ENCODE measurements around the gene HSPH1. TPM values are rescaled to one million over a fixed set of nuclear protein-coding genes. Genes with fewer than 3 reads are reported as not detected.
A peak's percentile ranks its signal among the peaks of the same experiment; 100 is the strongest.

The HSPH1 gene
- total RNA-seq, 4 donors from 2014 or later, result 29.3 to 86.1 (median 34.9) TPM

DNA sequence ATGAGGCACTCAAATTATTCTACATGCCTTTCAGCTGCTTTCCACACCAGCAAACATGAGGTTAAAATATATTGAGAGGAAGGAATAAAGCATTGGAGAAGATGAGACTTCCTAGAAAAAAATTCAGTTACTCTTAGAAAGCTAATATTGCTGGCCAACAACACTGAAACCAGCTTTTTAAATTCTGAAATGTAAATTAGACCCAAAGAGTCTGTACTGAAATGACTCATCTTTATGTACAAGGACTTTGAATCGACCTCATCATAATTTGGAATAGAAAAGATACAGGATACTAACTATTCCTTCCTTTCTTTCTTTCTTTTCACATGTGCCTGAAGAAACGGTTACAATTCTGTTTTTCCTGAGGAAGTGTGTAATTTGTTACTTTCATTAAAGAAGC, 6.5 kb upstream of the HSPH1 start:
- H3K27me3 ChIP-seq, result no peaks in the 10 kb centered on the region
- 16 to 24% methylated on average over 2 of the region's 2 CpGs for WGBS, 2 donors
- no peaks in the 10 kb centered on the region for H3K9me3 ChIP-seq
- H3K4me3 ChIP-seq, result no peak overlapping the region
- no peak overlapping the region for H3K27ac ChIP-seq
- intact Hi-C loops (cut with DNase I), result no loop called here
- TF ChIP-seq POLR2A (IDR thresholded peaks at IDR 0.05), result no peak
- TF ChIP-seq, protein P1, sequence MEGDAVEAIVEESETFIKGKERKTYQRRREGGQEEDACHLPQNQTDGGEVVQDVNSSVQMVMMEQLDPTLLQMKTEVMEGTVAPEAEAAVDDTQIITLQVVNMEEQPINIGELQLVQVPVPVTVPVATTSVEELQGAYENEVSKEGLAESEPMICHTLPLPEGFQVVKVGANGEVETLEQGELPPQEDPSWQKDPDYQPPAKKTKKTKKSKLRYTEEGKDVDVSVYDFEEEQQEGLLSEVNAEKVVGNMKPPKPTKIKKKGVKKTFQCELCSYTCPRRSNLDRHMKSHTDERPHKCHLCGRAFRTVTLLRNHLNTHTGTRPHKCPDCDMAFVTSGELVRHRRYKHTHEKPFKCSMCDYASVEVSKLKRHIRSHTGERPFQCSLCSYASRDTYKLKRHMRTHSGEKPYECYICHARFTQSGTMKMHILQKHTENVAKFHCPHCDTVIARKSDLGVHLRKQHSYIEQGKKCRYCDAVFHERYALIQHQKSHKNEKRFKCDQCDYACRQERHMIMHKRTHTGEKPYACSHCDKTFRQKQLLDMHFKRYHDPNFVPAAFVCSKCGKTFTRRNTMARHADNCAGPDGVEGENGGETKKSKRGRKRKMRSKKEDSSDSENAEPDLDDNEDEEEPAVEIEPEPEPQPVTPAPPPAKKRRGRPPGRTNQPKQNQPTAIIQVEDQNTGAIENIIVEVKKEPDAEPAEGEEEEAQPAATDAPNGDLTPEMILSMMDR (IDR thresholded peaks at IDR 0.05), result no peak
- H3K36me3 ChIP-seq, result no peaks in the 10 kb centered on the region
- H3K4me1 ChIP-seq, result peaks cover 0 to 17% (median 0%) of the 10 kb centered on the region in 3 donors
- DNase-seq, result no peak

GRCh38 chr13:31167490-31167889, 5.8 kb upstream of the HSPH1 start:
- DNase-seq, result no peak
- TF ChIP-seq, protein P1 (IDR thresholded peaks at IDR 0.05), result no peak
- no peak for TF ChIP-seq POLR2A (IDR thresholded peaks at IDR 0.05)
- H3K36me3 ChIP-seq, result no peaks in the 10 kb centered on the region
- no peaks in the 10 kb centered on the region for H3K27me3 ChIP-seq
- H3K9me3 ChIP-seq, result no peaks in the 10 kb centered on the region
- intact Hi-C loops (cut with DNase I), result no loop called here
- H3K4me3 ChIP-seq, result no peak overlapping the region
- H3K4me1 ChIP-seq, result peaks cover 0 to 16% (median 0%) of the 10 kb centered on the region in 3 donors
- no peak overlapping the region for H3K27ac ChIP-seq

DNA sequence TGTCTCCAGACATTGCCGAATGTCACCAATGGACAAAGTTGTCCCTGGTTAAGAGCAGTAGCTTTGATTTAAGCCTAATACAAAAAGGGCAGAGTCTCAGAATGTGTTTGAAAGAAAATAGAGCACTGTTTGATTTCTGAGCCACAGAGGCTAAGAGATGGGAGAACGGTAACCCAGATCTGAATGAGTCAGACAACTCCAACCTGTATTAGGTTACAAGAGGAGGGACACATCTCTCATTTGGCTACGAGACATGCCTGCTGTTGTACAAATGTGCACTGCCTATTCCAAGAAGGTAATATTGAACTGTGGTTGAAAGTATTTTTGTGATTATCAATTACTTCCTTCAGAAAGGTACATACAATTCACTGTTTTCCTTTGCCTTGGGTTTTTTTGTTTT, 4.9 kb upstream of the HSPH1 start:
- intact Hi-C loops (cut with DNase I), result no loop called here
- Histone ChIP-seq H3K9me3 (no peaks in the 10 kb centered on the region), H3K4me1 (peaks cover 0 to 7% (median 0%) of the 10 kb centered on the region in 3 donors), H3K4me3 (no peak overlapping the region), H3K36me3 (no peaks in the 10 kb centered on the region), H3K27me3 (no peaks in the 10 kb centered on the region), H3K27ac (no peak overlapping the region)
- TF ChIP-seq, protein P1 (IDR thresholded peaks at IDR 0.05), result no peak
- no peak for TF ChIP-seq POLR2A (IDR thresholded peaks at IDR 0.05)
- 72 to 96% methylated on average over 2 to 3 of the region's 3 CpGs for WGBS, 2 donors
- no peak for DNase-seq

- 1 to 2% methylated on average over 13 to 24 of the region's 34 CpGs for WGBS, 2 donors
- Histone ChIP-seq H3K27ac (peak overlapping the region; percentile 74 to 99 (median 89)), H3K4me1 (peaks cover 7 to 28% (median 13%) of the 10 kb centered on the region in 3 donors), H3K9me3 (no peaks in the 10 kb centered on the region), H3K4me3 (peak overlapping the region; percentile 57 to 99 (median 90)), H3K36me3 (peaks cover 0 to 8% (median 0%) of the 10 kb centered on the region in 3 donors), H3K27me3 (no peaks in the 10 kb centered on the region)
- TF ChIP-seq POLR2A (IDR thresholded peaks at IDR 0.05), result peak in 2 of 4 donors; percentile 14 to 39
- TF ChIP-seq, protein P1 (IDR thresholded peaks at IDR 0.05), result peak in 1 of 6 experiments; percentile 2
- intact Hi-C loops (cut with DNase I), result no loop called here
- peak; percentile 90 for DNase-seq
These were observed 676 bp upstream of the HSPH1 start for GRCh38 chr13:31162151-31163008.

GRCh38 chr13:31160857-31161556, 697 bp downstream of the HSPH1 start:
- H3K27ac ChIP-seq, result peak overlapping the region; percentile 86 to 99 (median 90)
- TF ChIP-seq, protein P1 (IDR thresholded peaks at IDR 0.05), result peak in 1 of 6 experiments; percentile 6
- TF ChIP-seq POLR2A (IDR thresholded peaks at IDR 0.05), result peak in 1 of 4 donors; percentile 11

More at GRCh38 chr13:31160857-31161556, 697 bp downstream of the HSPH1 start:
- WGBS, 2 donors, result 0 to 1% methylated on average over 19 to 26 of the region's 51 CpGs
- H3K36me3 ChIP-seq, result peaks cover 0 to 21% (median 0%) of the 10 kb centered on the region in 3 donors
- H3K4me3 ChIP-seq, result peak overlapping the region; percentile 57 to 99 (median 90)
- intact Hi-C loops (cut with DNase I), result no loop called here
- H3K9me3 ChIP-seq, result no peaks in the 10 kb centered on the region
- peak; percentile 4 for DNase-seq
- H3K4me1 ChIP-seq, result peaks cover 7 to 28% (median 13%) of the 10 kb centered on the region in 3 donors
- no peaks in the 10 kb centered on the region for H3K27me3 ChIP-seq
